ENCODE data around the gene PAX4. TPM values are rescaled to one million over a fixed set of nuclear protein-coding genes. Genes with fewer than 3 reads are reported as not detected.
A peak's percentile ranks its signal among the peaks of the same experiment; 100 is the strongest.
"Not testable (repeated sequence)": the region's sequence is repeated elsewhere in the genome, so short reads cannot be mapped to it uniquely, and the experiment has no call there.

PAX4 gene
- total RNA-seq, 1 experiment from 2014 or later, result not detected

DNA sequence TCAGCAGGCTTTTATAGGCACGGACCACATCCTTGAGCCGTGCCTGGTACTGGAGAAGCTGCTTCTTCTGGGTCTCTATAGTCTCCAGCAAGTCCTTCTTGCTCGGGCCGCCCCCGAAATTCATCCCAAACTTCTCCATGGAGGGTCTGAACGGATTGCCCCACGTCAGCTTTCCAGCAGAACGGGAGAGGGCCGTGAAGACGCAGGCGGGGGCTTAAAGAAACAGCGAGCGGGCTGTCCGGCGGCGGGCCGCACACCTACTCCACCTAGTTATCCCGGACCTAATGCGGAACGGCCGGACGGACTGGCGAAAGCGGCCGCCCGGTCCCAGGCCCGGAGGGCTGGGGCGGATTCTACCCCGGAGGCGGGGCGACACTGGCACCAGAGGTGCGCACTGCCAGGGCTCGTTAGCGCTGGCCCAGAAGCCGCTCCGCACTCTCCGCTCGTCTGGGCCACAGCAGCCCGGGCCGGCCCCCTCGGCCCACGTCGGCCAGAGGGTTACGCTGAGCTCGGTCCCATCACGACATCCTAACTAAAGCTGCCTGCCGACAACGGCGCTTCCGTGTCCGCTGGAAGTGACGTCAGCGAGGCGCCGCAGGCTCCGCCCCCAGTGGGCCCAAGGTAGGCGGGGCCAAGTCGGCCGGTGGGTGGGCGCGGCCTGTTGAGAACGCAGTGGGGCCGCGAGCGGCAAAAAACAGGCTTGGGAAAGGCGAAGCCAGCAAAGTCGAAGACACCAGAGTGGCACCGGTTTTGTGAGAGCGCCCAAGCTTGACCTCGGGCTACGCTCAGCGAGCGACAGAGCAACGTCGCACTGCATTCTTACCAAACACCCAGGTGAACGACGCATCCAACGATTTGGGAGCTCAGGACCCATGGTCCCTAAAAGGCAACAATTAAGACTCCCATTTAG, 32.6 kb downstream of the PAX4 start, which contains the start of gene GCC1:
GCC1 (minus strand) TSS at position 553 of the 910 bp plus-strand sequence; CDS start at position 139, 414 bp downstream.
- peak; percentile 56 for DNase-seq (ENCODE audit: low spot score)

- DNase-seq (ENCODE audit: low spot score), result no peak
Measured at GRCh38 chr7:127584648-127585043, 33.3 kb downstream of the PAX4 start.

DNA sequence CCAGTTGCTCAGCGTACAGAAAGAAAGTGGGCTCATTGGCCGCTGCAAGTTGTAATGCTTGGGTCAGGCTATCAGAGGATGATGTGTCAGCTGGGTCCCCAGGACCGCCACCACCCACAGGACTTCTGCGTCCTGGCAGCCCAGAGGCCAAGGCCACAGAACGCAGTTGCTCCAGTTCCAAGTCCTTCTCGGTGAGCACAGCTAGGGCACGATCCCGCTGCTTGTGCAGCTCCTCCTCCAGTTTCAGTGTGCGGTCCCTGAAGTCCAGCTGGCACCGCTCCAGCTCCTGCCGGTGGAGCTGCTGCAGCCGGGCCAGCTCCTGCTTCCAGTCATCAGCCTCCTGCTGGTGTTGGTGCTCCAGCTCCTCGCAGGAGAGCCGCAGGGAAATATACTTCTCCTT, 35.6 kb downstream of the PAX4 start:
- DNase-seq (ENCODE audit: low spot score), result no peak

GRCh38 chr7:127581716-127582115, 36.2 kb downstream of the PAX4 start:
- DNase-seq (ENCODE audit: low spot score), result no peak

GRCh38 chr7:127580612-127581011, 37.3 kb downstream of the PAX4 start:
- DNase-seq (ENCODE audit: low spot score), result no peak

GRCh38 chr7:127578711-127579275, 39.1 kb downstream of the PAX4 start:
- no peak for DNase-seq (ENCODE audit: low spot score)

- DNase-seq (ENCODE audit: low spot score), result no peak
Measured at GRCh38 chr7:127578036-127578684, 39.8 kb downstream of the PAX4 start.

GRCh38 chr7:127571741-127572505, 46.0 kb downstream of the PAX4 start:
- no peak for DNase-seq (ENCODE audit: low spot score)

DNA sequence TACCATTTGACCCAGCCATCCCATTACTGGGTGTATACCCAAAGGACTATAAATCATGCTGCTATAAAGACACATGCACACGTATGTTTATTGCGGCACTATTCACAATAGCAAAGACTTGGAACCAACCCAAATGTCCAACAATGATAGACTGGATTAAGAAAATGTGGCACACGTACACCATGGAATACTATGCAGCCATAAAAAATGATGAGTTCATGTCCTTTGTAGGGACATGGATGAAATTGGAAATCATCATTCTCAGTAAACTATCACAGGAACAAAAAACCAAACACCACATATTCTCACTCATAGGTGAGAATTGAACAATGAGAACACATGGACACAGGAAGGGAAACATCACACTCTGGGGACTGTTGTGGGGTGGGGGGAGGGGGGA, 49.9 kb downstream of the PAX4 start:
- not testable (repeated sequence) for DNase-seq (ENCODE audit: low spot score)

DNA sequence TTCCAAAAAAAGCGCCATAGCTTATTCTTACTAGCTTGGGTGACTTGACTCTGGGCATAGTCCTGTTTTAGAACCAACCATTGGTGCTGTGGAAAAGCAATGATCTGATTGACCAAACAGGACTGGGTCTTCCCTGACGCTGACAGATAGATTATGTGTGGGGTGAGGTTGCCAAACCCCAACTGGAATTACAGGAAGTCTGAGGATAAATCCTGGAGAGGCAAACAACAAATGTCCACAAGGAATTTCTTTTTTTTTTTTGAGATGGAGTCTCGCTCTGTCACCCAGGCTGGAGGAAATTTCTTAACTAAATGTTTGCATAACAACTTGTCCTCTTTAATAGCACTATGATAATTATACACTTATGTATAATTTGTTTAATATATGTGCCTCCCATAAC, 51.7 kb downstream of the PAX4 start:
- no peak for DNase-seq (ENCODE audit: low spot score)

Other genes starting within 250 kb of the PAX4 start
- gene ZNF800, start 225.4 kb downstream of the PAX4 start, total RNA-seq (2014; rRNA removed; shearing (Covaris generic)), result 9.5 and 13.2 TPM in 2 replicates
- 16.8 and 19.8 TPM in 2 replicates for gene GCC1, start 32.5 kb downstream of the PAX4 start, total RNA-seq (2014; rRNA removed; shearing (Covaris generic))
- gene ARF5, start 29.7 kb downstream of the PAX4 start, total RNA-seq (2014; rRNA removed; shearing (Covaris generic)), result 183 and 245 TPM in 2 replicates
- 1.2 and 2.0 TPM in 2 replicates for gene FSCN3, start 24.4 kb downstream of the PAX4 start, total RNA-seq (2014; rRNA removed; shearing (Covaris generic))
- gene SND1, start 34.1 kb upstream of the PAX4 start, total RNA-seq (2014; rRNA removed; shearing (Covaris generic)), result 108 and 111 TPM in 2 replicates